GM12891 (cell line): ENCODE measurements around the gene NUDT17.

ENCODE experiments used
- POLR2A ChIP-seq: IDR thresholded peaks from 2 replicates; pipeline ENCODE4 v1.6.1; 2011; ENCODE audit warnings: low read depth, low read length, control low read depth
- POLR2AphosphoS5 ChIP-seq: IDR thresholded peaks from 2 replicates; pipeline ENCODE4 v1.6.1; 2011; ENCODE audit warnings: low read depth, low read length, control low read depth
- POU2F2 ChIP-seq: IDR thresholded peaks from 2 replicates; pipeline ENCODE4 v1.6.1; 2011; ENCODE audit warnings: low read depth, mild to moderate bottlenecking, control low read depth, low read length, moderate library complexity
- SPI1 ChIP-seq: IDR thresholded peaks from 2 replicates; pipeline ENCODE4 v1.6.1; 2011; ENCODE audit warnings: low read depth, low read length, control low read depth
- TAF1 ChIP-seq: IDR thresholded peaks from 2 replicates; pipeline ENCODE4 v1.6.1; 2011; ENCODE audit warnings: low read depth, low read length, control low read depth

DNA sequence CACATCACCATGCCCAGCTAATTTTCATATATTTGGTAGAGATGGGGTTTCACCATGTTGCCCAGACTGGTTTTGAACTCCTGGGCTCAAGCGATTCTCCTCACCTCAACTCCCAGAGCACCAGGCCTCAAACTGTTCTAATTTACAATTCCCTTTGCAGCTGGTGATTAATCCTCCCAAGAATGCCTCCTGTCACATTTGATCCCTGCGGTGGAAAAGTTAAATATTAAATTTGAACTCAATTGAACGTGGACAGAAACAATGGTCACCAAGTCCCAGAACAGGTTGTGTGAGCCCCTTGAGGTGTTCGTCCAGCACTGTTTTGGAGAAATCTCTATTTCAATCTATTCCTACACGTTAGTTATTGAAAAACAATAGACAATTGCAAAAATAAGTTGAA is 42.2 kb downstream of the NUDT17 start:
- TF ChIP-seq POLR2A = no peak
- TF ChIP-seq POLR2AphosphoS5 = no peak
- TF ChIP-seq TAF1 = no peak
- no peak for TF ChIP-seq POU2F2
- TF ChIP-seq SPI1 = no peak
